HG03354 (cell line): Measurements from ENCODE around the gene PKIB.
A peak's percentile ranks its signal among the peaks of the same experiment; 100 is the strongest.
"Not testable (repeated sequence)": the region's sequence is repeated elsewhere in the genome, so short reads cannot be mapped to it uniquely, and the experiment has no call there.

Source experiments
- ATAC-seq: cut with Tn5 transposase; IDR thresholded peaks from one replicate; pipeline ENCODE4 v1.9.1; 2021; ENCODE audit warnings: mild to moderate bottlenecking; ENCODE audit not compliant: unreplicated experiment, poor library complexity, severe bottlenecking

PKIB gene

DNA sequence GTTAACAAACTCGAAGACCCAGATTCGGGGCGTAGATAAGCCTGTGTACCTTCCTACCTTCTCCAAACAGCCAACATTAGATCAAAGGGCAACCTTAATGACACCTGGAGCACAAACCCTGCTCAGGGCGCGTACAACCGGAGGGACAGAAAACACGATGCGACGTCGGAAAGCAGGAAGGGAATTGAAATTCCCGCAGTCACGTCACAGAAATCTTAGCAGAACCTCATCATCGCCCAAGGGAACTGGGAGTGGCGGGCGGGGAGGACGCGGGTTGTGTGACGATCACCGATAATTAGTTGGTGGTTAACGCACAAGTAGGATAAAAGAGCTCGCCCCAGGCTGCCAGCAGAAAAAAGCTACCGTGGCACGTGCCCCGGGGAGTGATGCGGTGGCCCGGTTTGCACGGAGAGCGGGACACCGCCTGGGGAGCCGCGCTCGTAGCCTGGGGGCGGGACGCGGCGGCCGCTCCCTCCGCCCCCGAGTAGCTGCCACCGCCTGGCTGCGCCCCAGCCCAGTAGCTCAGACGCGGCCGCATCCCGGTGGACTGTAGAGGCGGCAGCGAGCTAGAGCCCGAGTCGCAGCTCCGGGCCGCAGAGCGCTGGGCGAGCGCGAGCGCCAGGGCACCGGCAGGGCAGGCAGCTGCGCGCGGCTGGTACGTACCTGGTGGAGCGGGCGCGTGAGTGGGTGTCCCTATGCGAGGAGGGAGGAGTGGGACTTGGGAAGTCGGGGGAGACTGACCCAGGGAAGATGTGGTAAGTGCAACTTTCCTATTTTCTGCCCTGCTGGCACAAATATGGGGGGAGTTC, at the start of gene PKIB:
Gene PKIB, plus strand, starts transcription at position 525 of the 809 bp plus-strand sequence. CDS start 107,390 bp downstream, outside the sequence.
- peak; percentile 94 for ATAC-seq

DNA sequence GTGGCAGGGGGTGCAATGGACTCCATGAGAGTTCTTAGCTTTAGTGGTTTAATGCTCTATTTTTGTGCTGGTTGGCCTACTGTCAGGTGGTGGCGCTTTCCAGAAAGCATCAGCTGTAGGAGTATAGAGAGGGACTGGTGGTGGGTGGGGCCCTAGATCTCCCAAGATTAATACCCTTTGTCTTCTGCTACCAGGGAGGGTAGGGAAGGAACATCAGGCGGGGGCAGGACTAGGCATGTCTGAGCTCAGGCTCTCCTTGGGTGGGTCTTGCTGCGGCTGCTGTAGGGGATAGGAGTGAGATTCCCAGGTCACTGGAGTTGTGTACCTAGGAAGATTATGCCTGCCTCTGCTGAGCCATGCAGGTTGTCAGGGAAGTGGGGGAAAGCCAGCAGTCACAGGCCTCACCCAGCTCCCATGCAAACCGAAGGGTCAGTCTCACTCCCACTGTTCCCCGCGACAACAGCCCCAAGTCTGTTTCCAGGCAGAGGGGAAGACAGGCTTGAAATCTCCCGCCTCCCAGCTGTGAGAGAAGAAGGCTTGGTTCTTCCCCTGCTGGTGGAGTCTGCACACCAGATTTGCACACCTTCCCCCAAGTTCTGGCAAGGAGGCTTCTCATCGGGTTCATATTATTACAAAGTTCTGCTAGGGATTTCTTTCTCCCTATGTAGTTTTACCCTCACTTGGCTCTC, 46.7 kb upstream of the PKIB start:
- ATAC-seq, result no peak

- no peak for ATAC-seq
Measured at GRCh38 chr6:122564230-122564629, 46.0 kb upstream of the PKIB start.

- no peak for ATAC-seq
Measured at GRCh38 chr6:122565708-122566107, 44.5 kb upstream of the PKIB start.

GRCh38 chr6:122567034-122567433, 43.2 kb upstream of the PKIB start:
- ATAC-seq, result no peak

GRCh38 chr6:122568350-122568749, 41.9 kb upstream of the PKIB start:
- no peak for ATAC-seq

DNA sequence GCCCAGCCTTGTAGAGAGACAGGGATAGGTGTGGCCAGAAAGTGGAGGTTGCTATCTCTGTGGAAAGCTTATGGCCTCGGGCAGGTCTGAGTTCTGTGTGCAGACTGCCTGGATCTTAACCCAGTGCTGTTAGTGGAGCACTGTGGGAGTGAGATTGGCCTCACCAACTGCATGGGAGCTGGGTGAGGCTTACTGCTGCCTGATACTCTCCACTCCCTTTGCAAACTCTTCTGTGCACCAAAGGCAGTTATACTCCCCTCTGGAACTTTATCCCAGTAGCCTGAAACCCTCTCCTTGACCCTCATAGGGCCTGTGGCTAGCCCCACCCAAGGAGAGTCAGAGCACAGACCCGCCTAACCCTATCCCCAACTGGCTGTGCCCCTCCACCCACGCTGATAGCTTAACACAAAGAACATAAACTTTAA, 41.4 kb upstream of the PKIB start:
- no peak for ATAC-seq

GRCh38 chr6:122569230-122569771, 40.9 kb upstream of the PKIB start:
- ATAC-seq, result no peak

- ATAC-seq, result peak; percentile 47
Measured at GRCh38 chr6:122571888-122572287, 38.3 kb upstream of the PKIB start.

DNA sequence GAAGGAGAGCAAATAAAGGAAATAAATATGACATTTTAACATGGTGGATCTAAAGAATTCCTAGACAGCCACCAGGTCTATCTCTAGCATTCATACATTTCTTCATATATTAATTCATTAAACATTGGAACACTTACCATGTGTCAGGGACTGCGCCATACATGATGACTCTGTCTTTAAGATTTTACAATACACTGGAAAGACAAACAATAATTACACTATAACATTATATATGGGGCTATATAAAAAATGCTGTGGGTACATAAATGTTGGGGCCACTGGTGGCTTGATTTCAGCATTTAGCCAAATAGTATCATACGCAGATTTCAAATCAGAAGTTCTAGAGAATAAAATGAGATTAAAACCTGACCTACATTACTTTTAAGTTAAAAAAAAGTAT, 33.3 kb upstream of the PKIB start:
- ATAC-seq, result no peak

- ATAC-seq, result no peak
Measured at GRCh38 chr6:122578961-122579360, 31.2 kb upstream of the PKIB start.

DNA sequence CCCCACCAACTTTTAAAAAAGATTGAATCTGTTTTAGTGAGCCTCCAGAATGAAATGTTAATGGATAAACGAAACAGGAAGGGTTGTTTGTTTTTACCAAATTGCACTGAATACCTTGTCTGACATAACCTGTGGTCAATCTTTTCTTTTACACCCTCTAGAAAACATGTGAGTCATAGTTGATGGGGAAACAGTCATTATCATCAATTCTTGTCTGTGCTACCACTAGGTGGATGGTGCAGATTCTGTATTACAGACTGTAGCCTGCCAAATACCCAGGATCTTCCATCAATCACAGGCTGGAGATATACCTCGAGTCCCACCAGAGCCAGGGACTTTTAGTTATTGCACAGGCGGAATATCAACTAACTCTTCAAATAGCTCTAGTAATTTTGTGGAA, 29.5 kb upstream of the PKIB start:
- ATAC-seq, result no peak

DNA sequence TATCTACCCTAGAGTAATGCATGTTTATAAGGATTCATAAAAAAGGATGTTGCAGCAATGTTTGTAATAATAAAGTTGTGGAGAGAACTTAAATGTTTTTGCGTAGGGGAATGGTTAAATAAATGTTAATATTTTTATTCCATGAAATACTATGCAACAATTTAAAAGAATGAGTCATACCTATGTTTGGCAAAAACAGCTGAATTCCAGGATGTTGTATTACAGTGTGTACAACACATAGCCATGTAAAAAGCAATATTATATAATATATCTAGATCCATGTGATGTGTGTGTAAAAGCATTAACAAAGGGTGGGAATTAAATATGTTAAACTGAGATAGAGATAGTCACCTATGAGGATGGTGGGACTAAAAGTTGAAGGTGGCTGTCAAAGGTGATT, 21.1 kb upstream of the PKIB start:
- no peak for ATAC-seq

DNA sequence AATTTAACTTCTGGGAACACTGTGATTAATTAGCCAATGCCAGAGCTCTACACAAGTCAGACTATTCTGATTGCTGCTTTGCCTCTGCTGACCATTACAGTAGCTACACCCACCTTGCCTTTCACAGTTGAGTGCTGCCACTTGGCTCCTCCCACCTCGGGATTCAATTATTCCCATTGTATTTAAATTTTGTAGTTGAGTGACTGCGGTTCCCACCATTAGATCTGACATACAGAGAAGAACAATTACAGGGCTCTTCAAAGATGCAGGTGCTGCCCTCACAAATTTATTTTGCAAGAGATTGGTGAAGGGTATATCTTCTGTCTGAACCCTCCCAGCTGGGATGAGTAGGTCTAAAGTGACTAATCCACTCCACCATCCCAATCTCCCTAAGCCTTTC, 11.9 kb upstream of the PKIB start:
- ATAC-seq, result not testable (repeated sequence)

DNA sequence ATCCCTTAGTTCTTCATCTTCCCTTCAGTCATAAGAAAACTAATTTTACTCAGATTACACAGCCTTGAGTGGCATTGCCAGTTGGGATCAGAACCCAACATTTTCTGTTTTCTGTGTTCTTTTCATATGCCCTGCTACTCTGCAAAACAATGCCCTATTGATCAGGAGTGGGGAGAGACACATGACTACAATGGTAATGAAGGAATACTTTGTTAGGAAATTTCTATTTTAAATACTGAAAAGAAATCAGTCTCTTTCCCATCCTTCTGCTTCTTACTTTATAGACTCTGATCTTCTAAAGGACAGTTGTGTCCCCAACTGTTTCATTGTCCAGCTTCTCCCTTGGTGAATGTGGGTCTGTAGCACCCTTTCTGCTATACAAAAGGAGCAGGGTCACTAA, 5.5 kb upstream of the PKIB start:
- ATAC-seq, result no peak

DNA sequence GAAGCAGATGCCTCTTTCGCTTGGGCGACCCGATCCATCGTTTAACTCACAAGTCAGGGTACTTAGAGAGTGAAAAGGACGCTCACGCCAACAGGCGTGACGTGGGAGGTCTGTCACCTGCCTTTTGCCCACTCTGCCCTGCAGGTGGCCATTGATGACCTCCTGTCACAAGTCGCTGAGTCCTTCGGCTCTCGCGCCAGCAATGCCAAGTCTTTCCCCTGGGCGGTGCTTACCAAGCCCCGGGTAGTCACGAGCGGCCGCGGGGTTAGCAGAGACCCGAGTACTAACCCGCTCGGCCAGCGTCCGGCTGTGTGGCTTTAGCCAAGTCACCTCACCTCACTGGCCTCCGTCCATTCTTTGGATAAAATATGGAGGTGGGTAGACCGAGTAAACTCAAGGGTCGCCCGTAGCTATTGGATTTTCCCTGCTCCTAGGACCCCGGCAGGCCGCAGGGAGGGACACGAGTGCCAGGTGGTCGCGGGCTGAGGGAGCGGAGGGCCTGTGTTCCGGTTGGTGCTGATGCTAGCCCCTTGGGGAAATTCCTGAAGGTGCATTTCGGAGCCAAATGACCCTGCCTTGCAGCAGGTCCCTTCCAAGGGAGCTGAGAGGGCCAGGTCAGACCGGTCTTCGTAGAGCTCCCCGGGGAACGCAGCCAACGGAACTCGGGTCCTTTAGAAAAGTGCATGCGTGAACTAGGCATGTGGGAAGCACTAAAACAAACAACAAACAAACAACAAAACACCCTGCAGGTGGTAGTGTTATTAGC, 668 bp downstream of the PKIB start:
- ATAC-seq, result peak; percentile 51

- ATAC-seq, result no peak
Measured at GRCh38 chr6:122612838-122613237, 2.6 kb downstream of the PKIB start.

DNA sequence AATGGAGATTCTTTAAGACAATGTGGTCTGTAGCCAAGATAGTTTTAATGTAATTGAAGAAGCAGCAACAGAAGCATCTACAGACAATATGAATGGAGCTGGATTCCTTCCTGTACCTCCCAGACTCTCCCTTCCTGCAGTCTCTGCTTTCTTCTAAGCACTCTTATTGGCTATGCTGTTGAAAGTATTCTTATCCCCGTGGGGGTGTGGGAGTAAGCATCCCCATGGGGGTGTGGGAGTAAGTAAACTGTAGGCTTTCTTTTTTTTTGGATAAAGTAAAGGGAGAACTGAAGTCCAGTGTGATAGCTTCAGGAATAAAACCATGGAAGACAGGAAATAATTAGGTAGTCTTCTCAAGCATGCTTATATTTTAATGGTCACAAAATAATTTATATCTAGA, 4.1 kb downstream of the PKIB start:
- no peak for ATAC-seq

DNA sequence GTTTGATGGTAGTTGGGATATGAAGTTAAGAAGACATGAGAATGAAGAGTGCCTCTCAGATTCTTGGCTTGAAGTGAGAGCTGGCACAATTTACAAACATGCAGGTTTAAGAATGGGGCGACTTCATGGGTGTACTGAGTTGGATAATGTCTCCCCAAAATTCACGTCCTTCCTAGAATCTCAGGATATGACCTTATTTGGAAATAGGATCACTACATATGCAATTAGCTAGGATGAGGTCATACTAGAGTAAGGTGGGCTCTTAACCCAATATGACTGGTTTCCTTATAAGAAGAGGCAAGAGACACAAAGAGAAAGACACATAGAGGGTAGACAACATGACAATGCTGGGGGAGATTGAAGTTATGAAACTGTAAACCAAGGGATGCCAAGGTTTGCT, 5.2 kb downstream of the PKIB start:
- no peak for ATAC-seq

DNA sequence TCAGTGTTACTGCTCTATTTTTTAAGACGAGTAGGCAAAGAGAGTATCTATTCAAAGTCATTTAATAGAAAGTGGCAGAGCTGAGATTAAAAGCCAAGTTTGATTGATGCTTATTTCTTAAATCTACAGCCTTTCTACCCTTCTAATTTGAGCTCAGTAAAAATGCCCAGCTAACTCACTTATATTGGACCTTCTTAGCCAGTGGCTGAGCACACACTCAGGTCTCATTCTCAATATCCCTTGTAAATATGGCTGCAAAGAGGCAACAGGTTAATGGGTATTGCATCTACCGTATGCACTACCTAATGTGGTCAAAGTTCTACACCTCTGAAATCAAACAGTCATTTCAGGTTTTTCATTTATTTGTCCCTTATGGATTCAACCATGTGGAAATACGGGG, 6.7 kb downstream of the PKIB start:
- ATAC-seq, result no peak
